CD14-positive monocyte (primary cell): Measurements from ENCODE around the gene HOGA1. TPM values are rescaled to one million over a fixed set of nuclear protein-coding genes. Genes with fewer than 3 reads are reported as not detected.

Experiments used
- DNase-seq, 3 donors: peaks; one replicate each; pipeline ENCODE4 v3.0.0-alpha.2; 2011 to 2022
- H2AFZ ChIP-seq: 2 replicates; pipeline ENCODE4 v1.6.0; 2012; ENCODE audit warnings: mild to moderate bottlenecking, low read depth, low read length, inconsistent platforms; ENCODE audit not compliant: insufficient read depth, poor library complexity, severe bottlenecking
- H3K27ac ChIP-seq, 2 donors: 1 replicate in 1 of 2; 2 replicates in 1 of 2; pipeline ENCODE4 v1.5.1; 2012 to 2013; ENCODE audit warnings: low read length in 2 of 2, control low read depth in 1 of 2, inconsistent platforms in 1 of 2, low read depth in 1 of 2, mild to moderate bottlenecking in 1 of 2
- H3K27me3 ChIP-seq, 2 donors: one replicate each; pipeline versions ENCODE4 v1.6.0 to v1.6.1; 2011 to 2013; ENCODE audit warnings: low read length in 2 of 2; ENCODE audit not compliant: control insufficient read depth in 2 of 2, insufficient read depth in 2 of 2
- H3K36me3 ChIP-seq, 2 donors: replicated peaks in 1 of 2; 1 replicate in 1 of 2; 2 replicates in 1 of 2; pipeline versions ENCODE4 v1.5.1 to v1.6.1; 2012 to 2013; ENCODE audit warnings: low read length in 2 of 2, control low read depth in 1 of 2, inconsistent platforms in 1 of 2, mild to moderate bottlenecking in 1 of 2; ENCODE audit not compliant: insufficient read depth in 2 of 2, control insufficient read depth in 1 of 2
- H3K4me1 ChIP-seq, 2 donors: 1 replicate in 1 of 2; 2 replicates in 1 of 2; pipeline versions ENCODE4 v1.5.1 to v1.6.1; 2012 to 2013; ENCODE audit warnings: low read length in 2 of 2, control low read depth in 1 of 2, inconsistent platforms in 1 of 2, mild to moderate bottlenecking in 1 of 2, moderate library complexity in 1 of 2; ENCODE audit not compliant: insufficient read depth in 2 of 2, control insufficient read depth in 1 of 2
- H3K4me2 ChIP-seq: replicated peaks from 2 replicates; pipeline ENCODE3; 2012; ENCODE audit warnings: low read length, moderate library complexity, mild to moderate bottlenecking; ENCODE audit not compliant: poor library complexity, severe bottlenecking; ENCODE audit errors: extremely low read depth
- H3K4me3 ChIP-seq, 3 experiments: fragments of 200-600 bp in 1 of 3; sonication (generic) in 1 of 3; replicated peaks in 1 of 3; 1 replicate in 2 of 3; 2 replicates in 1 of 3; pipeline ENCODE4 v1.5.1; 2011 to 2013; ENCODE audit warnings: low read length in 3 of 3, mild to moderate bottlenecking in 3 of 3, control low read depth in 2 of 3, low read depth in 2 of 3, inconsistent platforms in 1 of 3, moderate library complexity in 1 of 3
- H3K79me2 ChIP-seq: 2 replicates; pipeline ENCODE4 v1.6.0; 2012; ENCODE audit warnings: mild to moderate bottlenecking, control low read depth, inconsistent platforms, low read length, moderate library complexity; ENCODE audit not compliant: insufficient read depth
- H3K9ac ChIP-seq: 2 replicates; pipeline ENCODE4 v1.6.0; 2017; ENCODE audit warnings: low read length, mild to moderate bottlenecking; ENCODE audit not compliant: insufficient read depth, poor library complexity, severe bottlenecking
- H3K9me3 ChIP-seq, 2 donors: replicated peaks in 1 of 2; 1 replicate in 1 of 2; 2 replicates in 1 of 2; pipeline versions ENCODE4 v1.5.1 to v1.6.1; 2012 to 2013; ENCODE audit warnings: low read length in 2 of 2, control low read depth in 1 of 2; ENCODE audit not compliant: control insufficient read depth in 1 of 2, insufficient read depth in 1 of 2
- H4K20me1 ChIP-seq: 2 replicates; pipeline ENCODE4 v1.6.0; 2012; ENCODE audit warnings: mild to moderate bottlenecking, low read length, control low read depth, moderate library complexity; ENCODE audit not compliant: insufficient read depth
- H3K27ac Mint-ChIP-seq, 7 donors: one replicate each; pipeline ENCODE4 v1.8.0; 2020; ENCODE audit warnings: mild to moderate bottlenecking in 7 of 7, mixed read lengths in 7 of 7, moderate library complexity in 6 of 7, inconsistent platforms in 2 of 7
- H3K27me3 Mint-ChIP-seq, 3 donors: one replicate each; pipeline ENCODE4 v1.8.0; 2021 to 2022; ENCODE audit warnings: low read depth in 3 of 3, mild to moderate bottlenecking in 3 of 3, mixed read lengths in 3 of 3, moderate library complexity in 3 of 3, inconsistent platforms in 1 of 3
- H3K36me3 Mint-ChIP-seq, 2 donors: one replicate each; pipeline ENCODE4 v1.8.0; 2020; ENCODE audit warnings: mixed read lengths in 2 of 2, inconsistent platforms in 1 of 2, mild to moderate bottlenecking in 1 of 2
- H3K4me1 Mint-ChIP-seq: one replicate; pipeline ENCODE4 v1.8.0; 2020; ENCODE audit warnings: mild to moderate bottlenecking, mixed read lengths
- H3K4me3 Mint-ChIP-seq, 2 donors: one replicate each; pipeline ENCODE4 v1.8.0; 2020; ENCODE audit warnings: mild to moderate bottlenecking in 2 of 2, mixed read lengths in 2 of 2, moderate library complexity in 1 of 2
- H3K9me3 Mint-ChIP-seq, 7 donors: one replicate each; pipeline ENCODE4 v1.8.0; 2020 to 2022; ENCODE audit warnings: mixed read lengths in 7 of 7, mild to moderate bottlenecking in 6 of 7, moderate library complexity in 6 of 7, inconsistent platforms in 2 of 7
- CTCF ChIP-seq: fragments of 200-600 bp; IDR thresholded peaks from one replicate; pipeline ENCODE4 v1.8.0; 2022; ENCODE audit warnings: antibody characterized with exemption, mild to moderate bottlenecking
- WGBS: methylation state at CpG from one replicate; pipeline ENCODE4 v1.1.5; 2013; ENCODE audit warnings: missing lambda C conversion rate; ENCODE audit not compliant: insufficient coverage; 5-methylcytosine and 5-hydroxymethylcytosine counted together
- intact Hi-C, 2 donors: fragments of 100-400 bp; cut with micrococcal nuclease; formaldehyde crosslinking; loops; one replicate each; pipeline versions ENCODE4 v1.15.0 to v1.15.1; 2023
- polyA plus RNA-seq, 3 donors: library from polyadenylated mRNA; depleted of rRNA in 1 of 3; unstranded in 2 of 3; stranded (reverse) in 1 of 3; fragments of 300-500 nt in 2 of 3; fragments of >200 nt in 1 of 3; fragmentation: Illumina TruSeq in 2 of 3; gene quantifications; 1 replicate in 2 of 3; 2 replicates in 1 of 3; pipeline ENCODE4 v1.2.3, GENCODE V29; 2012 to 2021

HOGA1 gene
- polyA plus RNA-seq, 3 donors = not detected

- Mint-ChIP-seq H3K4me3 (no peak overlapping the region), H3K36me3 (no peaks in the 10 kb centered on the region), H3K9me3 (no peaks in the 10 kb centered on the region), H3K27ac (peak overlapping the region in 1 of 7 donors; percentile 1), H3K4me1 (no peaks in the 10 kb centered on the region), H3K27me3 (peaks cover 0 to 2% (median 2%) of the 10 kb centered on the region in 3 donors)
- DNase-seq = no peak
- Histone ChIP-seq H2AFZ (no peak overlapping the region), H3K36me3 (no peaks in the 10 kb centered on the region), H3K79me2 (no peaks in the 10 kb centered on the region), H3K9me3 (no peaks in the 10 kb centered on the region), H4K20me1 (no peaks in the 10 kb centered on the region), H3K27ac (no peak overlapping the region), H3K4me1 (no peaks in the 10 kb centered on the region), H3K4me2 (no peak overlapping the region), H3K4me3 (no peak overlapping the region), H3K9ac (no peak overlapping the region), H3K27me3 (no peaks in the 10 kb centered on the region)
- intact Hi-C loops = no loop called here
- no peak for TF ChIP-seq CTCF
- 79% methylated on average over 2 of the region's 5 CpGs for WGBS
Measured at GRCh38 chr10:97590748-97591495, 6.7 kb downstream of the HOGA1 start.

GRCh38 chr10:97593421-97593820 lies 9.2 kb downstream of the HOGA1 start:
- H3K27ac ChIP-seq = no peak overlapping the region
- H3K4me1 Mint-ChIP-seq = no peaks in the 10 kb centered on the region
- DNase-seq = no peak
- WGBS = 100% methylated on average over 2 of the region's 4 CpGs
- no peaks in the 10 kb centered on the region for H3K36me3 Mint-ChIP-seq
- H3K27me3 ChIP-seq = no peaks in the 10 kb centered on the region
- H4K20me1 ChIP-seq = no peaks in the 10 kb centered on the region
- H2AFZ ChIP-seq = no peak overlapping the region
- H3K4me1 ChIP-seq = no peaks in the 10 kb centered on the region
- no peaks in the 10 kb centered on the region for H3K9me3 ChIP-seq
- H3K9me3 Mint-ChIP-seq = no peaks in the 10 kb centered on the region
- H3K4me3 Mint-ChIP-seq = no peak overlapping the region
- H3K79me2 ChIP-seq = no peaks in the 10 kb centered on the region
- peaks cover 0 to 4% (median 2%) of the 10 kb centered on the region in 3 donors for H3K27me3 Mint-ChIP-seq
- H3K4me3 ChIP-seq = no peak overlapping the region
- no peak overlapping the region for H3K4me2 ChIP-seq
- intact Hi-C loops = no loop called here
- TF ChIP-seq CTCF = no peak
- H3K9ac ChIP-seq = no peak overlapping the region
- H3K36me3 ChIP-seq = no peaks in the 10 kb centered on the region
- H3K27ac Mint-ChIP-seq = no peak overlapping the region
